Loucy (cell line): ENCODE data around the gene FYN.

Source experiments
- H2AFZ ChIP-seq: fragments of 200-600 bp; sonication (generic); 2 replicates; pipeline ENCODE4 v1.6.0; 2016; ENCODE audit warnings: antibody characterized with exemption, mild to moderate bottlenecking, low read length, moderate library complexity
- H3F3A ChIP-seq: fragments of 200-600 bp; 2 replicates; pipeline ENCODE4 v1.6.0; 2016; ENCODE audit warnings: antibody characterized with exemption, low read depth, mild to moderate bottlenecking
- H3K27me3 ChIP-seq: fragments of 200-600 bp; sonication (generic); 2 replicates; pipeline ENCODE4 v1.6.1; 2014; ENCODE audit warnings: low read length, mild to moderate bottlenecking; ENCODE audit not compliant: insufficient read depth, poor library complexity, severe bottlenecking
- H3K36me3 ChIP-seq: fragments of 200-600 bp; sonication (generic); 2 replicates; pipeline ENCODE4 v1.6.1; 2016; ENCODE audit warnings: low read length; ENCODE audit not compliant: insufficient read depth
- H3K4me1 ChIP-seq: fragments of 200-600 bp; sonication (generic); 2 replicates; pipeline ENCODE4 v1.5.1; 2014; ENCODE audit warnings: low read length, mild to moderate bottlenecking; ENCODE audit not compliant: insufficient read depth, poor library complexity, severe bottlenecking
- H3K4me2 ChIP-seq: fragments of 200-600 bp; sonication (generic); 2 replicates; pipeline ENCODE4 v1.6.0; 2014; ENCODE audit warnings: antibody characterized with exemption, low read length, low read depth, mild to moderate bottlenecking; ENCODE audit not compliant: poor library complexity, severe bottlenecking
- H3K4me3 ChIP-seq: fragments of 200-600 bp; sonication (generic); 2 replicates; pipeline ENCODE4 v1.5.1; 2014; ENCODE audit warnings: low read length, mild to moderate bottlenecking, mixed read lengths; ENCODE audit not compliant: poor library complexity, severe bottlenecking
- H3K79me2 ChIP-seq: fragments of 200-600 bp; sonication (generic); 2 replicates; pipeline ENCODE4 v1.6.1; 2014; ENCODE audit warnings: low read length; ENCODE audit not compliant: insufficient read depth
- H3K9ac ChIP-seq: fragments of 200-600 bp; sonication (generic); 2 replicates; pipeline ENCODE4 v1.6.0; 2014; ENCODE audit warnings: mild to moderate bottlenecking, low read depth, low read length, moderate library complexity; ENCODE audit not compliant: poor library complexity, severe bottlenecking
- H3K9me2 ChIP-seq: fragments of 200-600 bp; sonication (generic); replicated peaks from 2 replicates; pipeline ENCODE4 v1.6.1; 2016; ENCODE audit warnings: low read depth, low read length, mixed read lengths
- H3K9me3 ChIP-seq: fragments of 200-600 bp; sonication (generic); 2 replicates; pipeline ENCODE4 v1.6.1; 2014; ENCODE audit warnings: mild to moderate bottlenecking, antibody characterized with exemption, low read length, low read depth; ENCODE audit not compliant: insufficient read depth
- H4K20me1 ChIP-seq: fragments of 200-600 bp; sonication (generic); 2 replicates; pipeline ENCODE4 v1.6.0; 2014; ENCODE audit warnings: antibody characterized with exemption, low read length, mild to moderate bottlenecking; ENCODE audit not compliant: insufficient read depth, poor library complexity, severe bottlenecking
- EZH2phosphoT487 ChIP-seq: fragments of 200-600 bp; IDR thresholded peaks from 2 replicates; pipeline ENCODE4 v1.6.1; 2018; ENCODE audit warnings: antibody characterized with exemption, mild to moderate bottlenecking, moderate library complexity, borderline replicate concordance
- TF ChIP-seq, protein P1 (sequence below): fragments of 200-600 bp; sonication (generic); conservative IDR thresholded peaks from 2 replicates; pipeline ENCODE4 v1.5.1; 2014; ENCODE audit warnings: mild to moderate bottlenecking, antibody characterized with exemption, low read length

FYN gene

DNA sequence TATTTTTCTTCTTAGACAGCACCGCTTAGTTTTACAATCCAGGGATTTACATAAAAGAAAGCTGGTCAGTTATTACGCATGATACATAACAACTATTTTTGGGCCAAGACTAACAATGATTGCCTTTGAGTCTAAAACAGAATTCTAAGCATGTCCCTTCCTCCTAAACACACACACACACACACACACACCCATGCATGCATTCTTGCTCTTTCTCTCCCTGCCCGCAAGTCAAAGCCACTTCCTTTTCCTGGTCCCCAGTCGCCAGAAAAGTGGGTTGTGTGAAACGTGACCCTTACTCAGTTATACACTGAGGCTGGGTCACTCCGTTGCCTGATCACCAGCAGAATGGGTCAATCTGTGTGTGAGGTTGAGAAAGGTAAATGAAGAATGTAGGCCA, 31.4 kb downstream of the FYN start:
- peak overlapping the region; percentile 66 for H3K4me2 ChIP-seq
- peaks cover 5% of the 10 kb centered on the region; the same call in 1 of the 2 replicates for H3F3A ChIP-seq
- H3K79me2 ChIP-seq = peaks cover 85% of the 10 kb centered on the region
- peak overlapping the region; percentile 53 for H3K9ac ChIP-seq
- peaks cover 4% of the 10 kb centered on the region for H4K20me1 ChIP-seq
- no peaks in the 10 kb centered on the region for H3K9me3 ChIP-seq
- no peaks in the 10 kb centered on the region for H3K9me2 ChIP-seq
- TF ChIP-seq, protein P1, sequence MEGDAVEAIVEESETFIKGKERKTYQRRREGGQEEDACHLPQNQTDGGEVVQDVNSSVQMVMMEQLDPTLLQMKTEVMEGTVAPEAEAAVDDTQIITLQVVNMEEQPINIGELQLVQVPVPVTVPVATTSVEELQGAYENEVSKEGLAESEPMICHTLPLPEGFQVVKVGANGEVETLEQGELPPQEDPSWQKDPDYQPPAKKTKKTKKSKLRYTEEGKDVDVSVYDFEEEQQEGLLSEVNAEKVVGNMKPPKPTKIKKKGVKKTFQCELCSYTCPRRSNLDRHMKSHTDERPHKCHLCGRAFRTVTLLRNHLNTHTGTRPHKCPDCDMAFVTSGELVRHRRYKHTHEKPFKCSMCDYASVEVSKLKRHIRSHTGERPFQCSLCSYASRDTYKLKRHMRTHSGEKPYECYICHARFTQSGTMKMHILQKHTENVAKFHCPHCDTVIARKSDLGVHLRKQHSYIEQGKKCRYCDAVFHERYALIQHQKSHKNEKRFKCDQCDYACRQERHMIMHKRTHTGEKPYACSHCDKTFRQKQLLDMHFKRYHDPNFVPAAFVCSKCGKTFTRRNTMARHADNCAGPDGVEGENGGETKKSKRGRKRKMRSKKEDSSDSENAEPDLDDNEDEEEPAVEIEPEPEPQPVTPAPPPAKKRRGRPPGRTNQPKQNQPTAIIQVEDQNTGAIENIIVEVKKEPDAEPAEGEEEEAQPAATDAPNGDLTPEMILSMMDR = no peak
- no peak for TF ChIP-seq EZH2phosphoT487
- H3K4me1 ChIP-seq = peaks cover 99% of the 10 kb centered on the region
- H3K27me3 ChIP-seq = no peaks in the 10 kb centered on the region
- H2AFZ ChIP-seq = no peak overlapping the region
- peak overlapping the region; percentile 43 for H3K4me3 ChIP-seq
- H3K36me3 ChIP-seq = peaks cover 11% of the 10 kb centered on the region; the same call in 1 of the 2 replicates

GRCh38 chr6:111840803-111841202, 32.4 kb downstream of the FYN start:
- Histone ChIP-seq H3K9me3 (no peaks in the 10 kb centered on the region), H3K9me2 (no peaks in the 10 kb centered on the region), H3K4me3 (peak overlapping the region; percentile 43), H4K20me1 (peaks cover 3% of the 10 kb centered on the region), H3F3A (peaks cover 5% of the 10 kb centered on the region; the same call in 1 of the 2 replicates), H3K36me3 (peaks cover 7% of the 10 kb centered on the region; the same call in 1 of the 2 replicates), H2AFZ (no peak overlapping the region), H3K79me2 (peaks cover 82% of the 10 kb centered on the region), H3K9ac (no peak overlapping the region), H3K4me1 (peaks cover 98% of the 10 kb centered on the region), H3K27me3 (no peaks in the 10 kb centered on the region), H3K4me2 (peak overlapping the region; percentile 66)
- TF ChIP-seq, protein P1 = no peak
- TF ChIP-seq EZH2phosphoT487 = no peak

GRCh38 chr6:111838749-111839484, 34.3 kb downstream of the FYN start:
- TF ChIP-seq, protein P1 = no peak
- no peak for TF ChIP-seq EZH2phosphoT487
- Histone ChIP-seq H3K36me3 (no peaks in the 10 kb centered on the region), H3F3A (peaks cover 5% of the 10 kb centered on the region; the same call in 1 of the 2 replicates), H3K9me3 (no peaks in the 10 kb centered on the region), H3K9ac (peak overlapping the region; percentile 4), H2AFZ (no peak overlapping the region), H3K4me2 (peak overlapping the region; percentile 66), H3K4me1 (peaks cover 95% of the 10 kb centered on the region), H3K79me2 (peaks cover 82% of the 10 kb centered on the region), H4K20me1 (peaks cover 3% of the 10 kb centered on the region), H3K27me3 (no peaks in the 10 kb centered on the region), H3K9me2 (no peaks in the 10 kb centered on the region), H3K4me3 (peak overlapping the region; percentile 5)
